Psoas muscle (tissue), 8 donors: ENCODE results near the gene PCCB. TPM values are rescaled to one million over a fixed set of nuclear protein-coding genes. Genes with fewer than 3 reads are reported as not detected.
"Not testable (repeated sequence)": the region's sequence is repeated elsewhere in the genome, so short reads cannot be mapped to it uniquely, and the experiment has no call there.

ENCODE experiments used
- ATAC-seq, 4 donors: fragments of 200-7000 bp; cut with Tn5 transposase; one replicate each; pipeline ENCODE4 v1.9.1; 2020; ENCODE audit warnings: moderate library complexity in 3 of 4, mild to moderate bottlenecking in 2 of 4
- DNase-seq, 2 donors: peaks; one replicate each; pipeline ENCODE4 v3.0.0-alpha.2; 2020
- H3K27ac ChIP-seq: fragments of 200-600 bp; one replicate; pipeline ENCODE4 v1.8.0; 2022
- H3K27me3 ChIP-seq, 3 donors: fragments of 200-600 bp in 1 of 3; one replicate each; pipeline versions ENCODE4 v1.6.1 to v1.8.0; 2013 to 2022; ENCODE audit warnings: low read length in 2 of 3, mild to moderate bottlenecking in 2 of 3, moderate library complexity in 1 of 3; ENCODE audit not compliant: insufficient read depth in 3 of 3
- H3K36me3 ChIP-seq, 2 donors: fragments of 200-600 bp in 1 of 2; one replicate each; pipeline versions ENCODE4 v1.6.1 to v1.8.0; 2013 to 2022; ENCODE audit warnings: low read depth in 1 of 2, mild to moderate bottlenecking in 1 of 2, moderate library complexity in 1 of 2; ENCODE audit not compliant: insufficient read depth in 1 of 2
- H3K4me1 ChIP-seq: fragments of 200-600 bp; one replicate; pipeline ENCODE4 v1.8.0; 2022
- H3K4me3 ChIP-seq: fragments of 200-600 bp; one replicate; pipeline ENCODE4 v1.8.0; 2022; ENCODE audit warnings: mild to moderate bottlenecking
- H3K9me3 ChIP-seq: fragments of 200-600 bp; one replicate; pipeline ENCODE4 v1.8.0; 2022
- CTCF ChIP-seq: fragments of 200-600 bp; IDR thresholded peaks from one replicate; pipeline ENCODE4 v1.8.0; 2022; ENCODE audit warnings: antibody characterized with exemption
- WGBS, 3 donors: extraction: QIAGEN DNeasy Blood & Tissue Kit; methylation state at CpG; one replicate each; pipeline versions ENCODE4 v1.1.6 to v1.1.7; 2013; 5-methylcytosine and 5-hydroxymethylcytosine counted together
- intact Hi-C, 2 donors: fragments of 100-400 bp; cut with DNase I; formaldehyde crosslinking; loops; one replicate each; pipeline versions ENCODE4 v1.11.0 to v1.14.2; 2022
- polyA plus RNA-seq, 3 donors: library from polyadenylated mRNA; stranded (reverse); fragments of 200-250 nt; gene quantifications; one replicate each; pipeline ENCODE4 v1.2.3, GENCODE V29; 2013
- total RNA-seq, 4 donors: library from RNA; stranded (reverse); fragmentation: NEBNext Ultra II Directional in 2 of 4; extraction: Animal tissue kit (Norgen Biotek cat#: 25700) in 2 of 4; gene quantifications; one replicate each; pipeline versions ENCODE4 v1.2.1 to v1.2.4, GENCODE V29; 2021 to 2023
- donor health status: healthy with polysubstance abuse.
- donor health status: DM: no; HTN: no; CAD: no; lungs with moderate emphysema.
- donor health status: Bipolar disorder and iron deficiency.
- donor health status: healthy.
- donor health status: DM: yes; HTN: yes; CAD: no.
- donor health status: DM: no; HTN: no; CAD: no.
- donor health status: DM: no; HTN: no; CAD: no.
- donor health status: DM: yes; HTN: yes; CAD: no.

PCCB gene
- total and polyA plus RNA-seq, 7 donors = 20.0 to 60.4 (median 36.4) TPM

- Histone ChIP-seq H3K36me3 (peaks cover 0 to 63% of the 10 kb centered on the region in 2 donors), H3K27ac (no peak overlapping the region), H3K9me3 (no peaks in the 10 kb centered on the region), H3K4me1 (peaks cover 4% of the 10 kb centered on the region), H3K4me3 (no peak overlapping the region), H3K27me3 (no peaks in the 10 kb centered on the region)
- DNase-seq (no peak), ATAC-seq (no peak)
- no peak for TF ChIP-seq CTCF
- intact Hi-C loops = no loop called here
- 94 to 99% (median 95%) methylated on average over 6 of the region's 6 CpGs for WGBS, 3 donors
These were observed 17.1 kb downstream of the PCCB start for GRCh38 chr3:136267235-136267634.

- 97 to 98% (median 97%) methylated on average over 5 of the region's 5 CpGs for WGBS, 3 donors
- TF ChIP-seq CTCF = no peak
- peaks cover 0 to 34% of the 10 kb centered on the region in 2 donors for H3K36me3 ChIP-seq
These were observed 20.0 kb downstream of the PCCB start for GRCh38 chr3:136270179-136270578.

GRCh38 chr3:136271626-136272025 lies 21.5 kb downstream of the PCCB start:
- intact Hi-C loops, H3K4me1 ChIP-seq, H3K27ac ChIP-seq, H3K4me3 ChIP-seq, H3K9me3 ChIP-seq, ATAC-seq, DNase-seq, H3K27me3 ChIP-seq: not testable (repeated sequence)
- WGBS, 3 donors = 91 to 98% (median 94%) methylated on average over 2 of the region's 2 CpGs
- peaks cover 0 to 21% of the 10 kb centered on the region in 2 donors for H3K36me3 ChIP-seq

More at GRCh38 chr3:136270179-136270578, 20.0 kb downstream of the PCCB start:
- no peak overlapping the region for H3K4me3 ChIP-seq
- intact Hi-C loops = no loop called here
- H3K27me3 ChIP-seq = no peaks in the 10 kb centered on the region
- no peaks in the 10 kb centered on the region for H3K9me3 ChIP-seq
- no peak overlapping the region for H3K27ac ChIP-seq
- ATAC-seq = no peak
- DNase-seq = no peak
- H3K4me1 ChIP-seq = peaks cover 7% of the 10 kb centered on the region

- WGBS, 3 donors = 88 to 90% (median 88%) methylated on average over 4 of the region's 4 CpGs
- H3K4me3 ChIP-seq = no peak overlapping the region
- peaks cover 20% of the 10 kb centered on the region for H3K9me3 ChIP-seq
- peaks cover 7% of the 10 kb centered on the region for H3K4me1 ChIP-seq
- H3K27me3 ChIP-seq = no peaks in the 10 kb centered on the region
- TF ChIP-seq CTCF = no peak
- intact Hi-C loops = no loop called here
- DNase-seq (no peak), ATAC-seq (peak in 2 of 4 donors; percentile 10 to 39)
- H3K27ac ChIP-seq = no peak overlapping the region
- no peaks in the 10 kb centered on the region for H3K36me3 ChIP-seq
These were observed 26.1 kb downstream of the PCCB start for GRCh38 chr3:136276049-136276755.

GRCh38 chr3:136277115-136277514 lies 27.0 kb downstream of the PCCB start:
- ATAC-seq (peak; percentile 51 to 70 (median 61)), DNase-seq (no peak)
- H3K4me3 ChIP-seq = no peak overlapping the region
- H3K9me3 ChIP-seq = peaks cover 22% of the 10 kb centered on the region
- WGBS, 3 donors = 37 to 61% (median 49%) methylated on average over 5 of the region's 5 CpGs
- intact Hi-C loops = no loop called here
- no peak for TF ChIP-seq CTCF
- H3K4me1 ChIP-seq = peaks cover 7% of the 10 kb centered on the region
- no peaks in the 10 kb centered on the region for H3K36me3 ChIP-seq
- H3K27me3 ChIP-seq = no peaks in the 10 kb centered on the region
- H3K27ac ChIP-seq = peak overlapping the region; percentile 59
